SKM-1 treated with dmso at 0.1 percent for 144 hours (cell line): ENCODE results near the gene BLOC1S1.
A peak's percentile ranks its signal among the peaks of the same experiment; 100 is the strongest.

Experiments
- DNase-seq: peaks from one replicate; lab custom pipeline; 2025; ENCODE audit not compliant: unreplicated experiment; lab: John Stamatoyannopoulos, UW

The BLOC1S1 gene

DNA sequence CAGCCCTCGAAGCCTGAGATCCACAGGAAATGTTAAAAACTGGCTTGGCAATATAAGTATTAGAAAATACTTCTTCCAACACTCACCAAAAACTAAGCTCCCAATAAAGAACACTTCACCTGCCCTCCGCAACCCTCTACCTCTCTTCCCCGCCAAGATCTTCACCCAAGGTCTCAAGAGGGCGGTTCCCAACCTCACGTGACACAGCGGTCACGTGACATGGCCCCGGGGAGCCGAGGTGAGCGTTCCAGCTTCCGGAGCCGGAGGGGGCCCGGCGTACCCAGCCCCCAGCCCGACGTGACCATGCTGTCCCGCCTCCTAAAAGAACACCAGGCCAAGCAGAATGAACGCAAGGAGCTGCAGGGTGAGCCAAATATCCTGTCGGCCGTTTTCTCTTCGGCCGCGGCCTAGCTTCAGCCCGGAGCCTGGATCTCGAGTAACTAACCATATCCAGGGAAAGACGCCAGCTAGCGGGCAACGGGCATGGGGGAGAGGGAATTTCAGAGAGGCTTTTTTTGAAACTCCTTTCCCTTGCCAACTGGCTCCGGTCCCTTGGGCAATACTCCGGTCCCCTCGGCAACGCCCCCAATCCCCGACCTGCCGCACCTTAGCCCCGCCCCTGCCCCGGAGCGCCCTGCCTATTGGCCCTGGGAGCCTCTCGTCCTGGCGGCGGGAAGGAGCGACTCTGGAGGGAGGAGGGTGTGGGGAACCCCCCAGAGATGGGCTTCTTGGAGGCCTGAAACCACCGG lies at the start of gene BLOC1S1:
Gene BLOC1S1 (plus strand): TSS at position 214 of the 749 bp plus-strand sequence. CDS start 6 bp downstream, at position 220.
- DNase-seq: peak; percentile 51

DNA sequence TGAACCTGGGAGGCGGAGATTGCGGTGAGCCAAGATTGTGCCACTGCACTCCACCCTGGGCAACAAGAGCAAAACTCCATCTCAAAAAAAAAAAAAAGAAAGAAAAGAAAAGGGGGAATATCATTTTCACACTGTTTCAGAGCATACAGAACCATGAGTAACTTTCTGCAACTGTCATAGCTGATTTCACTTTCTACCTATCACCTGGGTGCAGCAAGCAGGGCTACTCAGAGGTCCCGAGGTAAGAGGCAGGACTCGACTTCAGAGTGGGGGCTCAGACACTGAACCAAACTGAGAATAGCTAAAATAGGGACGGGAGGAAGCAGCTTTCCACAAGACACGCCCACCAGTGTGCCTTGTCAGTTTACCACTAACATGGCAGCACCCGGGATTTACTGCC lies 49.3 kb upstream of the BLOC1S1 start:
- no peak for DNase-seq

GRCh38 chr12:55670276-55670675 lies 45.6 kb upstream of the BLOC1S1 start:
- no peak for DNase-seq

DNA sequence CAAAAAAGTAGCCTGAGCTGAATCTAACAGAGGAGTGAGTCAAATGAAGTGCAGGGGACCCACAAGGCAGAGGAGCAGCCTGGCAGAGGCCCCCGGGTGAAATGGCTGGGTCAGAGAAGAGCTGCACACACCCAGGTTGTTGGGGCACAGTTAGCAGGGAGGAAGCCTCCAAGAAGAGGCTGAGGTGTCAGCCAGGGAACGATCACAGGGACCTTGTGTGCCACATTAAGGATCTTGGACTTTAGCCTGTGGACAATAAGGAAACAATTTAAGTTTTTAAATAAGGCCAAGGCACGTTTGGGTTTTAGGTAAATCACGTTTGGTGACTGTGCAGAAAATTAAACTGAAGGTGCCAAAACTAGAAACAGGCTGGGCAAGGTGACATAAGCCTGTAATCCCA lies 44.1 kb upstream of the BLOC1S1 start:
- no peak for DNase-seq

GRCh38 chr12:55673638-55674037 lies 42.2 kb upstream of the BLOC1S1 start:
- DNase-seq: peak; percentile 47

DNA sequence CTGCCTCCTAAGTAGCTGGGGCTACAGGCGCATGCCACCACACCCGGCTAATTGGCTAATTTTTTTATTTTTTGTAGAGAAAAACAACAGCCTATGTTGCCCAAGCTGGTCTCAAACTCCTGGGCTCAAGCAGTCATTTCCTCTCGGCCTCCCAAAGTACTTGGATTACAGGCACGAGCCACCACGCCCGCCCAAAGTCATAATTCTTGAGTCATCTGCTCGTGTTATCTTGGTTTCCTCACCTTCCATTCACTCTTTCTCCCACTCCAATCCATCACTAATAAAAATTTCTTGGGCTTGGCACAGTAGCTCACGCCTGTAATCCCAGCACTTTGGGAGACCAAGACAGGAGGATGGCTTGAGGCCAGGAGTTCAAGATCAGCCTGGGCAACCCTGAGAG lies 40.2 kb upstream of the BLOC1S1 start:
- no peak for DNase-seq

DNA sequence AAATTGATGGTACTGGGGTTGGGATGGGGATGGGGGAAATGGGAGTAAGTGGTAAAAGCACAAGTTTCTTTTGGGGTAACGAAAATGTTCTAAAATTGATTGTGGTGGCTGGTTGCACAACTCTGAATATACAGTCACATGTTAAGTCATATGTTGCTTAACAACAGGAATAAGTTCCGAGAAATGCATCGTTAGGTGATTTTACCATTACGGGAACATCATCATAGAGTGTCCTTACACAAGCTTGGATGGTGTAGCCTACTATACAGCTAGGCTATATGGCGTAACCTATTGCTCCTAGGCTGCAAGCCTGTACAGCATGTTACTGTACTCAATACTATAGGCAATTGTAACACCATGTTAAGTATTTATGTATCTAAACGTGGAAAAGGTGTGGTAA lies 39.1 kb upstream of the BLOC1S1 start:
- peak; percentile 30 for DNase-seq

DNA sequence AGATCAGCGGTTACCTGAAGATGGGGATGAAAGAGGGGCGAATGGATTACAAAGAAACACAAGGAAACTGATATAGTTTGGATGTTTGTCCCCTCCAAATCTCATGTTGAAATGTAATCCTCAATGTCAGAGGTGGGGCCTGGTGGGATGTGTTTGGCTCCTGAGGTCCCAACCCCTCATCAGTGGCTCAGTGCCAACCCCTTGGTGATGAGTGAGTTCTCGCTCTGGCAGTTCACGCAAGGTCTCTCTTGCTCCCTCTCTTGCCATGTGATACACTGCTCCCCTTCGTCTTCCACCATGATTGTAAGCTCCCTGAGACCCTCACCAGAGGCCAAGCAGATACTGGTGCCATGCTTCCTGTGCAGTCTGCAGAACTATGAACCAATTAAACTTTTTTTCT lies 36.2 kb upstream of the BLOC1S1 start:
- no peak for DNase-seq

DNA sequence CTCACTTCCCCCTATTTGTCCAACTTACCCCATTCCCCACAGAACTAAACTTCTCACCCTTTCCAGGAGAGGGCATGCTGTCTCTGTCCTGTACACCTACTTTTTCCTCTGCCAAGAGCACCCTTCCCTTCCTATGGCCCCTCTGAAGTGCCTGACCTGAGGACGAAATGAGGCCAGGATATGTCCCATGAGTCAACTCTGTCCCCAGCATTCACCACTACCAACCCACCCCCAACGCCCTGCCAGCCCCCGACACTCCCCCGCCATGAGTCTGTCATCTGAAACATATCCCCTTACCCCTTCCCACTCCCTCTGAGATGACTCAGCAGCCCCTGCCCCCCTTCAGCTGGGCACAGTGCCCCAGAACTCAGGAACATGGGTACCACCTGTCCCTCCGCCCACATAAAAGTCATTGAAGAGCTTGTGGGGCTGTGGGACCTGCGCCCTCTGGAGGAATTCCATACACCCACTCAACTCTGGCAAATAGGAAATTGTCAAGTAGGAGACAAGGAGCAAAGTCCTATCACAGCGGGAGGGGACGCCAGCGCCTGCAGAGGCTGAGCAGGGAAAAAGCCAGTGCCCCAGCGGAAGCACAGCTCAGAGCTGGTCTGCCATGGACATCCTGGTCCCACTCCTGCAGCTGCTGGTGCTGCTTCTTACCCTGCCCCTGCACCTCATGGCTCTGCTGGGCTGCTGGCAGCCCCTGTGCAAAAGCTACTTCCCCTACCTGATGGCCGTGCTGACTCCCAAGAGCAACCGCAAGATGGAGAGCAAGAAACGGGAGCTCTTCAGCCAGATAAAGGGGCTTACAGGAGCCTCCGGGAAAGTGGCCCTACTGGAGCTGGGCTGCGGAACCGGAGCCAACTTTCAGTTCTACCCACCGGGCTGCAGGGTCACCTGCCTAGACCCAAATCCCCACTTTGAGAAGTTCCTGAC lies 34.4 kb upstream of the BLOC1S1 start:
- peak; percentile 39 for DNase-seq

DNA sequence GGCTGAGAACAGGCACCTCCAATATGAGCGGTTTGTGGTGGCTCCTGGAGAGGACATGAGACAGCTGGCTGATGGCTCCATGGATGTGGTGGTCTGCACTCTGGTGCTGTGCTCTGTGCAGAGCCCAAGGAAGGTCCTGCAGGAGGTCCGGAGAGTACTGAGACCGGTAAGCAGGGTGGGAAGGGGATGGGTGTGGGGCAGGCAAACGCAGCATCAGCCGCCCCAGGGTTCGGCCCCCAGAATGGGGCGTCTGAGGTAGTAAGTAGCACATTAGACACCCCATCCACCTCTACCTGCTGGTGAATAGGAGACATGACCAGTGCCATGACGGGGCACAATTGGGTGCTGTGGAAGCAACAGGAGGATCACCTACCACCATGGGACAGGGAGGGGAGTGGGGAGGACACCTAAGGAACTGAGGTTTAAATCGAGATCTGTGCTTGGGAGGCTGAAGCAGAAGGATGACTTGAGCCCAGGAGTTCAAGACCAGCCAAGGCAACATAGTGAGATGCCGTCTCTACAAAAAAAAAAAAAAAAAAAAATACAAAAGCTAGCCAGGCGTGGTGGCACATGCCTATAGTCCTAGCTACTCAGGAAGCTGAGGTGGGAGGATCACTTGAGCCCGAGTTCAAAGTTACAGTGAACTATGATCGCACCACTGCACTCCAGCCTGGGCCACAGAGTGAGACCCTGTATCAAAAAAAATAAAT lies 33.6 kb upstream of the BLOC1S1 start:
- DNase-seq: no peak

DNA sequence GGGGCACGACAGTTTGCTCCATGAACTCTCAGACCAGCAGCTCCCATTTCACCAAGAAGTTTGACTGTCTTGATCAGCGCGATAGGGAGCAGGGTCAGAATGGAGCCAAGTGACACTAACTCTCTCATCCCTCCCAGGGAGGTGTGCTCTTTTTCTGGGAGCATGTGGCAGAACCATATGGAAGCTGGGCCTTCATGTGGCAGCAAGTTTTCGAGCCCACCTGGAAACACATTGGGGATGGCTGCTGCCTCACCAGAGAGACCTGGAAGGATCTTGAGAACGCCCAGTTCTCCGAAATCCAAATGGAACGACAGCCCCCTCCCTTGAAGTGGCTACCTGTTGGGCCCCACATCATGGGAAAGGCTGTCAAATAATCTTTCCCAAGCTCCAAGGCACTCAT lies 32.2 kb upstream of the BLOC1S1 start:
- DNase-seq: no peak

DNA sequence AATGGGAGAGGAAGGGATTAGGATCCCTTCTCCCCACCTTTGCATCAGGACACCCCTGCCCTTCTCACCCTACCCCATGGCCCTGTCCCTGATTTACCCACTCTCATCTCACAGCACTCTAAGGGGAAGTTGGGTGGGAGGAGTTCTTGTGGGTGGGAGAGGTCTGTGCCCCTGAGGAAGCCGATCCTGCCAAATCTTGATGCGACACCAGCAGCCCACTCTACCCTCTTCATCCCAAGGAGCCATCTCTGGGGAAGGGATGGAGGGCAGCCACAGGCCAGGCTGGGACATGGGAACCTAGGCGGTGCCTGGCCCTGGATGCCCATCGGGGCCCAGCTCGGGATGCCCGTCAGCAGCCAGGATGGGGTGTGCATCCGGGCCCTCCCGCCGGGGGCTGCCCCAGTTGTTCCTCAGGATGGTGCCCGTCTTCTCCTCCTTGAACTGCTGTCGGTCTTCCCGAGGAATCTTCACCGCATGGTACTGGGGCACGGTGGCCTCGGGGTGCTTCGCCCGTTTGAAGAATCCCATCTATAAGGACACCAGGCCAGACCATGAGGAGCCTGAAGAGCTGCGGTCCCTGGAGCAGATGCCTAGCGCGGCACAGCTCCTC lies 31.0 kb upstream of the BLOC1S1 start:
- no peak for DNase-seq

DNA sequence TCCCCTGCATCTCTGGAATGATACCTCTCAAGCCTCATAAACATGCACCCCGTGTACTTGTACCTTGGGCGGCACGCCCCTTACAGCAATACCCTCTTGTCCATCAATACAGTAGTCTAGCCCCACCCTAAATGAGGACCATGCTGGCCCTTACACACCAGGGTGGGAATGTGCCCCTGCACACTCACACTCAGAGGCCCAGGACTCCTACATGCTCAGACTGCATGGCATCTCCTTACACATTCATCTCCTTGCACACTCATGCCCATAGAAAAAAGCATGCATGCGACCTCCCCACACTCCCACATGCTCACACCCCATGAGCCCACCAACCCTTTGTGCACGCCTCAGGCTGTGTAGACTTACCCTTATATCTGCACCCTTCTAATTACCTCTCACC lies 30.2 kb upstream of the BLOC1S1 start:
- no peak for DNase-seq

- no peak for DNase-seq
These were observed 29.4 kb upstream of the BLOC1S1 start for GRCh38 chr12:55686366-55687010.

- no peak for DNase-seq
These were observed 28.1 kb upstream of the BLOC1S1 start for GRCh38 chr12:55687746-55688145.

GRCh38 chr12:55688716-55689655 lies 26.9 kb upstream of the BLOC1S1 start:
- DNase-seq: no peak

GRCh38 chr12:55692631-55693322 lies 23.1 kb upstream of the BLOC1S1 start:
- DNase-seq: no peak

DNA sequence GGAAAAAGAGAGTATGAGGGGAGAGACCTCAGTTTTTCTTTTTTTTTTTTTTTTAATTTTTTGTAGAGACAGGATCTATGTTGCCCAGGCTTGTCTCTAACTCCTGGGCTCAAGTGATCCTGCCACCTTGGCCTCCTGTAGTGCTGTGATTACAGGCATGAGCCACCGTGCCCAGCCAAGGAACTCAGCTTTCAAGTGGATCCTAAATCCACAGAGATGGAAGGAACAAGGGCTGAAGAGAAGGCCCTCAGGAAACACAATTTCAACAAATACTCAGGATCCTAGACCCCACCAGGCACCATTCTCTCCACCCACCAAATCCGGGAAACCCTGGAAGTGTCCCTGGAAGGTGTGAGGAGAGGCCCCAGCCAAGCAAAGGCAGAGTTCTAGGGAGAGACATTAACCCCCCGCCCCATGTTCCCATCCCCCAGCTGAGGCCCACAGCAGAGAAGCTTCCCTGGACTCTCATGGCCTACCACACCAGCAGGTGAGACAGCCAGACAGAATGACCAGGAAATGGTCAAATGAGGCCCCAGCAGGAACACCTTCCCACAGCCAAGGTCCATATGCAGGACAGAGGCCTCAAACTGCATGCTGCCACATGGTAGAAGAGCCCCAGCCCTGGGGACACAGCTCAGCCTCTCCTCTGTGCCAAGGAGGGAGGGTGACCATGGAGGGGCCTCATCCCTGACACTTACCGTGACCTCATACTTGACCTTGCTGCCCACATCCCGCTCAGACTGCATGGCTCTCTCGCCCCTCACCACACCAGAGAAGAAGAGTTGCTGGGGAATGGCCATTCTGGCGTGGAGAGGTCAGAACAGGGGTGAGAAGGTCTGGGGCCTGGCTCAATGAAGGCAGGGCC lies 22.3 kb upstream of the BLOC1S1 start:
- no peak for DNase-seq
